ENCODE data around the gene C10orf105. TPM values are rescaled to one million over a fixed set of nuclear protein-coding genes. Genes with fewer than 3 reads are reported as not detected.

The C10orf105 gene
- total RNA-seq, 2 donors from 2014 or later = 0.13 to 0.33 TPM

- Histone ChIP-seq H3K27ac (ENCODE audit: low read depth, low read length) (no peak overlapping the region), H3K27me3 (ENCODE audit: control insufficient read depth, insufficient read depth, low read length, poor library complexity, severe bottlenecking) (no peaks in the 10 kb centered on the region), H3K9me3 (ENCODE audit: control insufficient read depth, low read length) (no peaks in the 10 kb centered on the region), H3K4me1 (ENCODE audit: control insufficient read depth, insufficient read depth, low read length) (no peaks in the 10 kb centered on the region), H3K9ac (ENCODE audit: extremely low read depth, low read length, poor library complexity, severe bottlenecking) (no peak overlapping the region), H3K36me3 (ENCODE audit: control insufficient read depth, insufficient read depth, low read length) (no peaks in the 10 kb centered on the region), H3K4me3 (ENCODE audit: low read length) (no peak overlapping the region)
- Mint-ChIP-seq H3K4me3 (no peak overlapping the region), H3K27ac (no peak overlapping the region), H3K27me3 (ENCODE audit: insufficient read depth) (no peaks in the 10 kb centered on the region), H3K9me3 (peaks cover 1% of the 10 kb centered on the region), H3K4me1 (peaks cover 1% of the 10 kb centered on the region), H3K36me3 (ENCODE audit: low read depth) (no peaks in the 10 kb centered on the region)
- no peak for TF ChIP-seq CTCF (conservative IDR thresholded peaks at IDR 0.05)
- WGBS, 2 experiments (ENCODE audit: insufficient coverage in 1 of 2, insufficient read length in 1 of 2) = 84% methylated on average over 13 to 18 of the region's 18 CpGs
- DNase-seq = no peak
These were observed 25.5 kb downstream of the C10orf105 start for GRCh38 chr10:71694039-71694501.

GRCh38 chr10:71693377-71693776 lies 26.2 kb downstream of the C10orf105 start:
- Histone ChIP-seq H3K4me3 (ENCODE audit: low read length) (no peak overlapping the region), H3K9ac (ENCODE audit: extremely low read depth, low read length, poor library complexity, severe bottlenecking) (no peak overlapping the region), H3K27me3 (ENCODE audit: control insufficient read depth, insufficient read depth, low read length, poor library complexity, severe bottlenecking) (no peaks in the 10 kb centered on the region), H3K27ac (ENCODE audit: low read depth, low read length) (no peak overlapping the region), H3K9me3 (ENCODE audit: control insufficient read depth, low read length) (no peaks in the 10 kb centered on the region), H3K36me3 (ENCODE audit: control insufficient read depth, insufficient read depth, low read length) (no peaks in the 10 kb centered on the region), H3K4me1 (ENCODE audit: control insufficient read depth, insufficient read depth, low read length) (no peaks in the 10 kb centered on the region)
- Mint-ChIP-seq H3K27me3 (ENCODE audit: insufficient read depth) (no peaks in the 10 kb centered on the region), H3K36me3 (ENCODE audit: low read depth) (no peaks in the 10 kb centered on the region), H3K4me1 (peaks cover 1% of the 10 kb centered on the region), H3K4me3 (no peak overlapping the region), H3K27ac (no peak overlapping the region), H3K9me3 (peaks cover 2% of the 10 kb centered on the region)
- no peak for TF ChIP-seq CTCF (conservative IDR thresholded peaks at IDR 0.05)
- WGBS, 2 experiments (ENCODE audit: insufficient coverage in 1 of 2, insufficient read length in 1 of 2) = 97 to 100% methylated on average over 1 to 4 of the region's 5 CpGs
- no peak for DNase-seq

- H3K36me3 ChIP-seq (ENCODE audit: control insufficient read depth, insufficient read depth, low read length) = no peaks in the 10 kb centered on the region
- H3K27me3 Mint-ChIP-seq (ENCODE audit: insufficient read depth) = no peaks in the 10 kb centered on the region
- peaks cover 4% of the 10 kb centered on the region for H3K36me3 Mint-ChIP-seq (ENCODE audit: low read depth)
- DNase-seq = no peak
- H3K9me3 Mint-ChIP-seq = peaks cover 8% of the 10 kb centered on the region
- 79 to 81% methylated on average over 5 to 7 of the region's 7 CpGs for WGBS, 2 experiments (ENCODE audit: insufficient coverage in 1 of 2, insufficient read length in 1 of 2)
- peaks cover 1% of the 10 kb centered on the region for H3K4me1 Mint-ChIP-seq
- H3K4me1 ChIP-seq (ENCODE audit: control insufficient read depth, insufficient read depth, low read length) = no peaks in the 10 kb centered on the region
- no peak overlapping the region for H3K9ac ChIP-seq (ENCODE audit: extremely low read depth, low read length, poor library complexity, severe bottlenecking)
- no peak overlapping the region for H3K27ac ChIP-seq (ENCODE audit: low read depth, low read length)
- H3K4me3 Mint-ChIP-seq = no peak overlapping the region
- no peak for TF ChIP-seq CTCF (conservative IDR thresholded peaks at IDR 0.05)
- H3K27me3 ChIP-seq (ENCODE audit: control insufficient read depth, insufficient read depth, low read length, poor library complexity, severe bottlenecking) = no peaks in the 10 kb centered on the region
- no peak overlapping the region for H3K4me3 ChIP-seq (ENCODE audit: low read length)
- H3K9me3 ChIP-seq (ENCODE audit: control insufficient read depth, low read length) = no peaks in the 10 kb centered on the region
- no peak overlapping the region for H3K27ac Mint-ChIP-seq
These were observed 26.8 kb downstream of the C10orf105 start for GRCh38 chr10:71692598-71693306.
